Erythroblast (primary cell): ENCODE measurements around the gene SCFD2.

Experiments used
- GATA1 ChIP-seq: IDR thresholded peaks from 2 replicates; pipeline ENCODE4 v1.6.1; 2011; ENCODE audit warnings: low read depth, mild to moderate bottlenecking, control low read depth, low read length, moderate library complexity
- POLR2A ChIP-seq: IDR thresholded peaks from 2 replicates; pipeline ENCODE4 v1.6.1; 2011; ENCODE audit warnings: mild to moderate bottlenecking, low read length

DNA sequence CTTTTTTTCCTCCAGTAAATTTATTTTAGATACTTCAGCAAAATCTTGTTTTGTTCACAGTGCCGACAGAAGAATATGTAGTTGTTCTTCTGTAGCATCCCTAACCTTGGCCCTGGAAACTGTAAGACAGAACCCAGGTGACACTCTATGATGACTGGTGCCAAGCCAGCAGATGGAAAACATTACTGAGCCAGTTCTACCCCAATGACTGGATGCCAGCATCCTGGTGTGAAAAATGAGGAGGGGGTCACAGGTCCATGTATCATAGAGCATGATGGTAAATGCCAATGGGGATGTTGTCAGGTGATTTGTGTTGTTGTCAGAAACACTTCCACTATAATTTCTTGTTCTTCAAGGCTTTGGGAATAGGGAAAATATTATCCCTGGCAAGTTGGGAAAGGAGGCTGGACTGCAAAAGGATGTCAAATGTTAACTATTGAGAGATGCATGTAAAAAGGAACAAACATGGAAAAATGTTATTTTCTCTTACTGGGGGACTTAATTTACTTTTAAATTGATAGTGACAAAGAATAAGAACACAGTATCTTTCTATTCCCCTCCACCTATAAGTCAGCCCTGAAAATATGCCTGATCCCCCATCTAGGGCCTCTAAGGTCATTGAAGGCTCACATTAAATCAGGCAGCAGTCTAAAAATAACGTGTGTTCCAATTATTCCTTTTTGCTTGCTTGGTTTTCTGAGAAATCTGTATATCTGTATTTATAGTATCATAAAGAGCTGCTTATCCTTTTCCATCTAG is 343.9 kb downstream of the SCFD2 start:
- no peak for TF ChIP-seq POLR2A
- TF ChIP-seq GATA1: no peak
